Natural killer cell (primary cell): ENCODE data around the gene ACTR3C. TPM values are rescaled to one million over a fixed set of nuclear protein-coding genes. Genes with fewer than 3 reads are reported as not detected.
A peak's percentile ranks its signal among the peaks of the same experiment; 100 is the strongest.

ENCODE experiments used
- ATAC-seq, 3 donors: fragments of 150-1000 bp in 2 of 3; fragments of 200-7000 bp in 1 of 3; cut with Tn5 transposase; 1 replicate in 1 of 3; 2 replicates in 2 of 3; pipeline ENCODE4 v1.10.0; 2021; ENCODE audit warnings: mild to moderate bottlenecking in 2 of 3, moderate library complexity in 2 of 3
- DNase-seq, 2 donors: peaks; one replicate each; pipeline versions ENCODE4 v3.0.0 to v3.0.0-alpha.2; 2013 to 2021; ENCODE audit warnings: mixed read lengths in 1 of 2
- H3K27ac ChIP-seq: one replicate; pipeline ENCODE4 v1.5.1; 2013; ENCODE audit warnings: mild to moderate bottlenecking, low read length
- H3K27me3 ChIP-seq: one replicate; pipeline ENCODE4 v1.6.1; 2013; ENCODE audit warnings: low read length; ENCODE audit not compliant: control insufficient read depth, insufficient read depth
- H3K36me3 ChIP-seq: one replicate; pipeline ENCODE4 v1.6.1; 2013; ENCODE audit warnings: low read length; ENCODE audit not compliant: control insufficient read depth, insufficient read depth
- H3K4me1 ChIP-seq: one replicate; pipeline ENCODE4 v1.6.1; 2013; ENCODE audit warnings: low read length; ENCODE audit not compliant: control insufficient read depth, insufficient read depth
- H3K4me3 ChIP-seq: one replicate; pipeline ENCODE4 v1.5.1; 2013; ENCODE audit warnings: low read length
- H3K9me3 ChIP-seq: one replicate; pipeline ENCODE4 v1.6.1; 2013; ENCODE audit warnings: low read length; ENCODE audit not compliant: control insufficient read depth, insufficient read depth
- H3K27ac Mint-ChIP-seq, 2 donors: one replicate each; pipeline ENCODE4 v1.8.0; 2022; ENCODE audit warnings: mild to moderate bottlenecking in 2 of 2, mixed read lengths in 2 of 2, moderate library complexity in 1 of 2
- H3K27me3 Mint-ChIP-seq, 2 donors: one replicate each; pipeline ENCODE4 v1.8.0; 2022; ENCODE audit warnings: low read depth in 2 of 2, mixed read lengths in 2 of 2
- H3K36me3 Mint-ChIP-seq: one replicate; pipeline ENCODE4 v1.8.0; 2022; ENCODE audit warnings: mixed read lengths
- H3K4me1 Mint-ChIP-seq, 2 donors: one replicate each; pipeline ENCODE4 v1.8.0; 2022; ENCODE audit warnings: mixed read lengths in 2 of 2
- H3K4me3 Mint-ChIP-seq: one replicate; pipeline ENCODE4 v1.8.0; 2022; ENCODE audit warnings: mild to moderate bottlenecking, moderate library complexity, mixed read lengths
- H3K9me3 Mint-ChIP-seq, 2 donors: one replicate each; pipeline ENCODE4 v1.8.0; 2022; ENCODE audit warnings: mixed read lengths in 2 of 2
- WGBS: methylation state at CpG from one replicate; pipeline ENCODE4 v1.1.7; 2013; ENCODE audit warnings: missing lambda C conversion rate; ENCODE audit not compliant: insufficient coverage; 5-methylcytosine and 5-hydroxymethylcytosine counted together
- intact Hi-C: fragments of 100-400 bp; cut with micrococcal nuclease; formaldehyde crosslinking; loops from one replicate; pipeline ENCODE4 v1.14.2; 2022
- total RNA-seq, 4 donors: library from RNA; stranded (reverse); fragments of 120-200 nt in 1 of 4; gene quantifications; one replicate each; pipeline versions ENCODE4 v1.2.3 to v1.2.4, GENCODE V29; 2013 to 2022
- TF ChIP-seq, protein P1 (sequence below): fragments of 200-600 bp; IDR thresholded peaks from one replicate; pipeline ENCODE4 v1.8.0; 2022; ENCODE audit warnings: antibody characterized with exemption

The ACTR3C gene
- total RNA-seq, 3 donors from 2014 or later (not counting 1 experiment from before 2014, with no cell fraction given), result 5.1 to 8.3 (median 7.2) TPM

DNA sequence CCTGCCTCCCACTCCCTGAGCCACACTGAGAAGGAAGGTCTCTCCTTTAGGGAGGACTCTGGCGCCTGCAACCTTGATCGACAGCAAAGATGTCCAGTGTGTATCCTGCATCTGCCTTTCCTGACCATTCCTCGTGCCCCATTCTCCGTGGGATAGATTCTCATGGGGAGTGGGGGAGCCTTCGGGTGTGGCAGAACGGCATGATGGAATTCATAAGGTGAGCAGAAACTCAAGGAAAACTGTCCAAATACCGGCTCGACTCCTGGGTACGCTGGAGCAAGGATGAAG, 18.7 kb upstream of the ACTR3C start:
- DNase-seq, result no peak

DNA sequence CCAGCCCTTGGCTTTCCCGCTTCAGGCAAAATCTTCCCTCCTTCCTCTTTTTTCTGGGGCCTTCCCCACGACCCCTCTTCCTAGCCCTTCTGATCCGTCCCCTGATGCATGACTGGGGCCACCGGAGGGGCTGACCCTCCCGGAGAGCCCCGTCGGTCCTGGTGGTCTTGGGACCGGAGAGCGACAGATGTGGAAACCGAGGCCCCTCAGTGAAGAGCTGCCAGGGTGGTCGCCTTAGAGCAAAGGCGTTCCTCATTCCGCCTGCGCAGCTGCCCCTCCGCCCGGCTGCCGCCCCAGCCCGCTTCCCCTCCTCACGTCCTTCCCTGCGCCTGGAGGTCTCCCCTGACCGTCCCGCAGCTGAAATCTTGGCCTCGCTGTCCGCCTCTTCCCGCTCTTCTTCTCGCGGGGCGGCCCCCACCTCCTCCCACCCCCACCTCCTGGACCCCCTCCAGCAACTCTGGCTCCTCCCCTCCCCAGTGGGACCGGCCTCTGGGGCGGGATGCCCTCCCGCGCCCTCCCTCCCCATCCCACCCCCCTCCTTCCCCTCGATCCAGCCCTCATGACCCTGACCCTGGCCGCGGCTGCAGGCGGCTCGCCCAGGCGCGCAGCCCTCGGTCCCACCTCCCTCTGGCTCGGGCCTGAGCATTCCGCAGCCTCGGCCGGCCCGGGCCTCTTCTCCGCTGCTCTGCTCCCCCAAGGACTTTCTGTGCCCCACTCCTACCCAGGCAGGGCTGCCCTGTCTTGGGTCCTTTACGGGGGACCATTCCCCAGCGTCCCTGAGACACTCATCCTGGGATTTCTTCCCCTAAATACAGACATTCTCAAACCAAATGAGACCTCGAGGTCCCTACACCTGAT, 18.1 kb upstream of the ACTR3C start, which contains the start of gene RARRES2:
TSS of gene RARRES2 (minus strand) at position 367 of the 858 bp plus-strand sequence. CDS start 1,020 bp downstream, outside the sequence.
- peaks cover 0 to 11% of the 10 kb centered on the region in 2 donors for H3K4me1 Mint-ChIP-seq
- ATAC-seq, result no peak
- no peak within 1 kb of the TSS for H3K27ac Mint-ChIP-seq
- no peaks in the 10 kb centered on the region for H3K36me3 Mint-ChIP-seq
- Histone ChIP-seq H3K4me3 (no peak within 1 kb of the TSS), H3K4me1 (peaks cover 12% of the 10 kb centered on the region), H3K9me3 (peaks cover 4% of the 10 kb centered on the region), H3K27ac (no peak within 1 kb of the TSS), H3K36me3 (peaks cover 6% of the 10 kb centered on the region), H3K27me3 (peaks cover 20% of the 10 kb centered on the region)
- peaks cover 31 to 38% of the 10 kb centered on the region in 2 donors for H3K27me3 Mint-ChIP-seq
- H3K4me3 Mint-ChIP-seq, result peak within 1 kb of the TSS; percentile 13
- WGBS, result 56% methylated on average over 48 of the region's 49 CpGs
- no peaks in the 10 kb centered on the region for H3K9me3 Mint-ChIP-seq
- TF ChIP-seq, protein P1, sequence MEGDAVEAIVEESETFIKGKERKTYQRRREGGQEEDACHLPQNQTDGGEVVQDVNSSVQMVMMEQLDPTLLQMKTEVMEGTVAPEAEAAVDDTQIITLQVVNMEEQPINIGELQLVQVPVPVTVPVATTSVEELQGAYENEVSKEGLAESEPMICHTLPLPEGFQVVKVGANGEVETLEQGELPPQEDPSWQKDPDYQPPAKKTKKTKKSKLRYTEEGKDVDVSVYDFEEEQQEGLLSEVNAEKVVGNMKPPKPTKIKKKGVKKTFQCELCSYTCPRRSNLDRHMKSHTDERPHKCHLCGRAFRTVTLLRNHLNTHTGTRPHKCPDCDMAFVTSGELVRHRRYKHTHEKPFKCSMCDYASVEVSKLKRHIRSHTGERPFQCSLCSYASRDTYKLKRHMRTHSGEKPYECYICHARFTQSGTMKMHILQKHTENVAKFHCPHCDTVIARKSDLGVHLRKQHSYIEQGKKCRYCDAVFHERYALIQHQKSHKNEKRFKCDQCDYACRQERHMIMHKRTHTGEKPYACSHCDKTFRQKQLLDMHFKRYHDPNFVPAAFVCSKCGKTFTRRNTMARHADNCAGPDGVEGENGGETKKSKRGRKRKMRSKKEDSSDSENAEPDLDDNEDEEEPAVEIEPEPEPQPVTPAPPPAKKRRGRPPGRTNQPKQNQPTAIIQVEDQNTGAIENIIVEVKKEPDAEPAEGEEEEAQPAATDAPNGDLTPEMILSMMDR, result no peak
- no peak for DNase-seq
- intact Hi-C loops, result no loop called here

More for the DNA sequence above, 18.7 kb upstream of the ACTR3C start:
- Mint-ChIP-seq H3K4me1 (peaks cover 0 to 11% of the 10 kb centered on the region in 2 donors), H3K36me3 (no peaks in the 10 kb centered on the region), H3K4me3 (peak overlapping the region; percentile 13), H3K27me3 (peaks cover 33 to 41% of the 10 kb centered on the region in 2 donors), H3K27ac (no peak overlapping the region), H3K9me3 (no peaks in the 10 kb centered on the region)
- intact Hi-C loops, result no loop called here
- 96% methylated on average over 9 of the region's 9 CpGs for WGBS
- no peak for ATAC-seq
- peaks cover 12% of the 10 kb centered on the region for H3K4me1 ChIP-seq
- no peak overlapping the region for H3K4me3 ChIP-seq
- peaks cover 6% of the 10 kb centered on the region for H3K36me3 ChIP-seq
- TF ChIP-seq, protein P1, result no peak
- peaks cover 20% of the 10 kb centered on the region for H3K27me3 ChIP-seq
- peaks cover 4% of the 10 kb centered on the region for H3K9me3 ChIP-seq
- H3K27ac ChIP-seq, result no peak overlapping the region

DNA sequence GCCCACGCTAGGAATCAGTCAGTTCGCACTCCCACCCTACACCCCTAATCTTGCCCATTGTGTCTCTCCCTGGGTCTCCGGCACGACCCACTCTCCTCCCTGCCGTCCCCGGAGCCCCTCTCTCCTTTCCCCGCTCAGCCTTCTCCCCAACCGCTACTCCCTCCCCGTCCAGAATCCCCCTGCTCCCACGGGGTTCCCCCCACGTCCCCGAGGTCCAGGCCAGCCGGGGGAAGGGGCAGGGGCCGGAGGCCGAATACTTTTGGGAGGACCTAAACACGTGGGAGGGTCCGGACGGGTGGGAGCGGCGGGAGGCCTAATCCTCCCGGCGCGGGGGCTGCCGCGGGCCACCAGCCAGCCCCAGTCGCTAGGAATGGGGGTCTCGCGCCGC, 17.5 kb upstream of the ACTR3C start:
- peaks cover 25 to 32% of the 10 kb centered on the region in 2 donors for H3K27me3 Mint-ChIP-seq
- DNase-seq (no peak), ATAC-seq (no peak)
- Histone ChIP-seq H3K27ac (no peak overlapping the region), H3K9me3 (peaks cover 4% of the 10 kb centered on the region), H3K4me3 (no peak overlapping the region), H3K27me3 (peaks cover 20% of the 10 kb centered on the region), H3K36me3 (peaks cover 6% of the 10 kb centered on the region), H3K4me1 (peaks cover 12% of the 10 kb centered on the region)
- H3K9me3 Mint-ChIP-seq, result no peaks in the 10 kb centered on the region
- peaks cover 0 to 11% of the 10 kb centered on the region in 2 donors for H3K4me1 Mint-ChIP-seq
- no peak overlapping the region for H3K4me3 Mint-ChIP-seq
- intact Hi-C loops, result no loop called here
- TF ChIP-seq, protein P1, result no peak
- no peaks in the 10 kb centered on the region for H3K36me3 Mint-ChIP-seq
- H3K27ac Mint-ChIP-seq, result no peak overlapping the region
- 19% methylated on average over 29 of the region's 29 CpGs for WGBS
